ENCODE results near the gene MT1HL1. TPM values are rescaled to one million over a fixed set of nuclear protein-coding genes. Genes with fewer than 3 reads are reported as not detected.

The MT1HL1 gene
- total and polyA plus RNA-seq, 4 donors: 0.78 TPM; not detected in 3

DNA sequence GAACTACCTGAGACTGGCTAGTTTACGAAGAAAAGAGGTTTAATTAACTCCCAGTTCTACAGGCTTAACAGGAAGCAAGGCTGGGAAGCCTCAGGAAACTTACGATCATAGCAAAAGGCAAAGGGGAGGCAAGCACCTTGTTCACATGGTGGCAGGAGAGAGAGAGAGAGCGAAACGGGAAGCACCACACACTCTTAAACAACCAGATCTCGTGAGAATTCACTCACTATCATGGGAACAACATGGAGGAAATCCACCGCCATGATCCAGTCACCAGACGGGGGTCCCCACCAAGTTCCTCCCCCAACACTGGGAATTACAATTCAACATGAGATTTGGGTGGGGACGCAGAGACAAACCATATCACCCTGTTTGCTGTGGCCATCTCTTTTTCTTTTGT, 11.8 kb downstream of the MT1HL1 start:
- H3K27ac ChIP-seq (ENCODE audit: low read depth in 1 of 2, low read length in 2 of 2): no peak overlapping the region
- DNase-seq (ENCODE audit: low spot score): no peak
- TF ChIP-seq SP1 (IDR thresholded peaks at IDR 0.05) (no peak), FOXA2 (IDR thresholded peaks at IDR 0.05) (no peak), NR2F2 (IDR thresholded peaks at IDR 0.05) (no peak), FOXA1 (IDR thresholded peaks at IDR 0.05) (no peak), YY1 (IDR thresholded peaks at IDR 0.05) (no peak), MAX (IDR thresholded peaks at IDR 0.05) (no peak), HNF4G (IDR thresholded peaks at IDR 0.05) (no peak), RXRA (IDR thresholded peaks at IDR 0.05) (no peak), TAF1 (conservative IDR thresholded peaks at IDR 0.05) (no peak), EGR1 (IDR thresholded peaks at IDR 0.05; ENCODE audit: low read depth in 2 of 2) (no peak), ATF3 (IDR thresholded peaks at IDR 0.05) (no peak), HNF4A (conservative IDR thresholded peaks at IDR 0.05) (no peak), GABPA (IDR thresholded peaks at IDR 0.05 in 1 of 2, conservative IDR thresholded peaks at IDR 0.05 in 1 of 2) (no peak), JUND (IDR thresholded peaks at IDR 0.05) (no peak), RAD21 (IDR thresholded peaks at IDR 0.05) (no peak)
- TF ChIP-seq, protein P1, sequence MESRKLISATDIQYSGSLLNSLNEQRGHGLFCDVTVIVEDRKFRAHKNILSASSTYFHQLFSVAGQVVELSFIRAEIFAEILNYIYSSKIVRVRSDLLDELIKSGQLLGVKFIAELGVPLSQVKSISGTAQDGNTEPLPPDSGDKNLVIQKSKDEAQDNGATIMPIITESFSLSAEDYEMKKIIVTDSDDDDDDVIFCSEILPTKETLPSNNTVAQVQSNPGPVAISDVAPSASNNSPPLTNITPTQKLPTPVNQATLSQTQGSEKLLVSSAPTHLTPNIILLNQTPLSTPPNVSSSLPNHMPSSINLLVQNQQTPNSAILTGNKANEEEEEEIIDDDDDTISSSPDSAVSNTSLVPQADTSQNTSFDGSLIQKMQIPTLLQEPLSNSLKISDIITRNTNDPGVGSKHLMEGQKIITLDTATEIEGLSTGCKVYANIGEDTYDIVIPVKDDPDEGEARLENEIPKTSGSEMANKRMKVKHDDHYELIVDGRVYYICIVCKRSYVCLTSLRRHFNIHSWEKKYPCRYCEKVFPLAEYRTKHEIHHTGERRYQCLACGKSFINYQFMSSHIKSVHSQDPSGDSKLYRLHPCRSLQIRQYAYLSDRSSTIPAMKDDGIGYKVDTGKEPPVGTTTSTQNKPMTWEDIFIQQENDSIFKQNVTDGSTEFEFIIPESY (IDR thresholded peaks at IDR 0.05): no peak
- TF ChIP-seq, protein P2, sequence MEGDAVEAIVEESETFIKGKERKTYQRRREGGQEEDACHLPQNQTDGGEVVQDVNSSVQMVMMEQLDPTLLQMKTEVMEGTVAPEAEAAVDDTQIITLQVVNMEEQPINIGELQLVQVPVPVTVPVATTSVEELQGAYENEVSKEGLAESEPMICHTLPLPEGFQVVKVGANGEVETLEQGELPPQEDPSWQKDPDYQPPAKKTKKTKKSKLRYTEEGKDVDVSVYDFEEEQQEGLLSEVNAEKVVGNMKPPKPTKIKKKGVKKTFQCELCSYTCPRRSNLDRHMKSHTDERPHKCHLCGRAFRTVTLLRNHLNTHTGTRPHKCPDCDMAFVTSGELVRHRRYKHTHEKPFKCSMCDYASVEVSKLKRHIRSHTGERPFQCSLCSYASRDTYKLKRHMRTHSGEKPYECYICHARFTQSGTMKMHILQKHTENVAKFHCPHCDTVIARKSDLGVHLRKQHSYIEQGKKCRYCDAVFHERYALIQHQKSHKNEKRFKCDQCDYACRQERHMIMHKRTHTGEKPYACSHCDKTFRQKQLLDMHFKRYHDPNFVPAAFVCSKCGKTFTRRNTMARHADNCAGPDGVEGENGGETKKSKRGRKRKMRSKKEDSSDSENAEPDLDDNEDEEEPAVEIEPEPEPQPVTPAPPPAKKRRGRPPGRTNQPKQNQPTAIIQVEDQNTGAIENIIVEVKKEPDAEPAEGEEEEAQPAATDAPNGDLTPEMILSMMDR (IDR thresholded peaks at IDR 0.05; ENCODE audit: low read depth, low read length, missing input control): no peak
- TF ChIP-seq, protein P3, sequence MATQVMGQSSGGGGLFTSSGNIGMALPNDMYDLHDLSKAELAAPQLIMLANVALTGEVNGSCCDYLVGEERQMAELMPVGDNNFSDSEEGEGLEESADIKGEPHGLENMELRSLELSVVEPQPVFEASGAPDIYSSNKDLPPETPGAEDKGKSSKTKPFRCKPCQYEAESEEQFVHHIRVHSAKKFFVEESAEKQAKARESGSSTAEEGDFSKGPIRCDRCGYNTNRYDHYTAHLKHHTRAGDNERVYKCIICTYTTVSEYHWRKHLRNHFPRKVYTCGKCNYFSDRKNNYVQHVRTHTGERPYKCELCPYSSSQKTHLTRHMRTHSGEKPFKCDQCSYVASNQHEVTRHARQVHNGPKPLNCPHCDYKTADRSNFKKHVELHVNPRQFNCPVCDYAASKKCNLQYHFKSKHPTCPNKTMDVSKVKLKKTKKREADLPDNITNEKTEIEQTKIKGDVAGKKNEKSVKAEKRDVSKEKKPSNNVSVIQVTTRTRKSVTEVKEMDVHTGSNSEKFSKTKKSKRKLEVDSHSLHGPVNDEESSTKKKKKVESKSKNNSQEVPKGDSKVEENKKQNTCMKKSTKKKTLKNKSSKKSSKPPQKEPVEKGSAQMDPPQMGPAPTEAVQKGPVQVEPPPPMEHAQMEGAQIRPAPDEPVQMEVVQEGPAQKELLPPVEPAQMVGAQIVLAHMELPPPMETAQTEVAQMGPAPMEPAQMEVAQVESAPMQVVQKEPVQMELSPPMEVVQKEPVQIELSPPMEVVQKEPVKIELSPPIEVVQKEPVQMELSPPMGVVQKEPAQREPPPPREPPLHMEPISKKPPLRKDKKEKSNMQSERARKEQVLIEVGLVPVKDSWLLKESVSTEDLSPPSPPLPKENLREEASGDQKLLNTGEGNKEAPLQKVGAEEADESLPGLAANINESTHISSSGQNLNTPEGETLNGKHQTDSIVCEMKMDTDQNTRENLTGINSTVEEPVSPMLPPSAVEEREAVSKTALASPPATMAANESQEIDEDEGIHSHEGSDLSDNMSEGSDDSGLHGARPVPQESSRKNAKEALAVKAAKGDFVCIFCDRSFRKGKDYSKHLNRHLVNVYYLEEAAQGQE (IDR thresholded peaks at IDR 0.05): no peak
- H3K9me3 ChIP-seq (ENCODE audit: control insufficient read depth in 4 of 4, low read length in 3 of 4): peaks cover 0 to 7% (median 6%) of the 10 kb centered on the region in 4 donors
- H3K36me3 ChIP-seq (ENCODE audit: control insufficient read depth in 4 of 4, insufficient read depth in 3 of 4, low read depth in 1 of 4, low read length in 3 of 4): no peaks in the 10 kb centered on the region
- no peak overlapping the region for H3K4me3 ChIP-seq (ENCODE audit: low read depth in 1 of 3, low read length in 3 of 3)
- H3K27me3 ChIP-seq (ENCODE audit: control insufficient read depth in 4 of 4, insufficient read depth in 4 of 4, low read length in 3 of 4): no peaks in the 10 kb centered on the region
- 69% methylated on average over 8 of the region's 8 CpGs for WGBS
- no peaks in the 10 kb centered on the region for H3K4me1 ChIP-seq (ENCODE audit: control insufficient read depth in 4 of 4, insufficient read depth in 4 of 4, low read length in 3 of 4)
- no peak overlapping the region for H3K9ac ChIP-seq (ENCODE audit: low read depth in 1 of 2, low read length in 2 of 2)
